ENCODE data around the gene LRMDA. TPM values are rescaled to one million over a fixed set of nuclear protein-coding genes. Genes with fewer than 3 reads are reported as not detected.

The LRMDA gene
- total and polyA plus RNA-seq, 2 donors (not counting 1 experiment from before 2014, with no cell fraction given), result 0.12 TPM; not detected in 1

- TF ChIP-seq CTCF (IDR thresholded peaks at IDR 0.05) (no peak), EZH2 (IDR thresholded peaks at IDR 0.05; ENCODE audit: borderline replicate concordance, insufficient read depth, low read depth, low read length, poor library complexity, severe bottlenecking) (no peak)
- H3K79me2 ChIP-seq (ENCODE audit: control insufficient read depth, insufficient read depth, low read length), result no peaks in the 10 kb centered on the region
- no peak overlapping the region for H3K4me2 ChIP-seq (replicated peaks; ENCODE audit: low read depth, low read length, poor library complexity, severe bottlenecking)
- H3K4me3 Mint-ChIP-seq, result no peak overlapping the region
- no peaks in the 10 kb centered on the region for H3K4me1 ChIP-seq (ENCODE audit: control insufficient read depth in 2 of 2, insufficient read depth in 2 of 2, low read length in 2 of 2)
- H3K4me1 Mint-ChIP-seq, result no peaks in the 10 kb centered on the region
- no peaks in the 10 kb centered on the region for H4K20me1 ChIP-seq (ENCODE audit: control insufficient read depth, insufficient read depth, low read length, poor library complexity, severe bottlenecking)
- WGBS (ENCODE audit: insufficient coverage), result 78% methylated on average over 1 of the region's 1 CpG
- DNase-seq (no peak), ATAC-seq (ENCODE audit: low read depth) (no peak)
- no peak overlapping the region for H3K27ac Mint-ChIP-seq
- no peaks in the 10 kb centered on the region for H3K36me3 ChIP-seq (replicated peaks in 1 of 2; ENCODE audit: control extremely low read depth in 1 of 2, control insufficient read depth in 1 of 2, extremely low read depth in 1 of 2, insufficient read depth in 2 of 2, low read length in 1 of 2)
- no peaks in the 10 kb centered on the region for H3K27me3 ChIP-seq (replicated peaks in 1 of 4; ENCODE audit: control extremely low read depth in 1 of 4, control insufficient read depth in 3 of 4, insufficient read depth in 4 of 4, low read length in 3 of 4)
- no peaks in the 10 kb centered on the region for H3K27me3 Mint-ChIP-seq
- peaks cover 9% of the 10 kb centered on the region for H3K9me3 Mint-ChIP-seq (ENCODE audit: insufficient read depth)
- no peak overlapping the region for H3K27ac ChIP-seq (ENCODE audit: low read length in 2 of 2)
- H3K9ac ChIP-seq (ENCODE audit: low read length), result no peak overlapping the region
- intact Hi-C loops (cut with micrococcal nuclease), result no loop called here
- CTCF ChIA-PET, result no interaction called here
- POLR2A ChIA-PET, result no interaction called here
- H2AFZ ChIP-seq (ENCODE audit: insufficient read depth, low read depth, low read length, poor library complexity, severe bottlenecking), result no peak overlapping the region
- H3K4me3 ChIP-seq (ENCODE audit: control extremely low read depth in 1 of 5, extremely low read depth in 1 of 5, insufficient read depth in 1 of 5, low read depth in 2 of 5, low read length in 4 of 5), result no peak overlapping the region
- H3K9me3 ChIP-seq (ENCODE audit: control extremely low read depth in 1 of 3, control insufficient read depth in 2 of 3, insufficient read depth in 1 of 3, low read length in 2 of 3), result peaks cover 4 to 8% (median 5%) of the 10 kb centered on the region in 3 donors
These were observed 138.1 kb downstream of the LRMDA start for GRCh38 chr10:75569506-75569905.

GRCh38 chr10:75572478-75572877 is 141.1 kb downstream of the LRMDA start:
- CTCF ChIA-PET, result no interaction called here

More at GRCh38 chr10:75572478-75572877, 141.1 kb downstream of the LRMDA start:
- Histone ChIP-seq H3K4me2 (replicated peaks; ENCODE audit: low read depth, low read length, poor library complexity, severe bottlenecking) (no peak overlapping the region), H3K4me3 (ENCODE audit: control extremely low read depth in 1 of 5, extremely low read depth in 1 of 5, insufficient read depth in 1 of 5, low read depth in 2 of 5, low read length in 4 of 5) (no peak overlapping the region), H3K36me3 (replicated peaks in 1 of 2; ENCODE audit: control extremely low read depth in 1 of 2, control insufficient read depth in 1 of 2, extremely low read depth in 1 of 2, insufficient read depth in 2 of 2, low read length in 1 of 2) (no peaks in the 10 kb centered on the region), H3K79me2 (ENCODE audit: control insufficient read depth, insufficient read depth, low read length) (no peaks in the 10 kb centered on the region), H4K20me1 (ENCODE audit: control insufficient read depth, insufficient read depth, low read length, poor library complexity, severe bottlenecking) (no peaks in the 10 kb centered on the region), H3K4me1 (ENCODE audit: control insufficient read depth in 2 of 2, insufficient read depth in 2 of 2, low read length in 2 of 2) (no peaks in the 10 kb centered on the region), H3K9me3 (ENCODE audit: control extremely low read depth in 1 of 3, control insufficient read depth in 2 of 3, insufficient read depth in 1 of 3, low read length in 2 of 3) (peaks cover 7 to 16% (median 8%) of the 10 kb centered on the region in 3 donors), H2AFZ (ENCODE audit: insufficient read depth, low read depth, low read length, poor library complexity, severe bottlenecking) (no peak overlapping the region), H3K9ac (ENCODE audit: low read length) (no peak overlapping the region), H3K27me3 (replicated peaks in 1 of 4; ENCODE audit: control extremely low read depth in 1 of 4, control insufficient read depth in 3 of 4, insufficient read depth in 4 of 4, low read length in 3 of 4) (no peaks in the 10 kb centered on the region), H3K27ac (ENCODE audit: low read length in 2 of 2) (no peak overlapping the region)
- intact Hi-C loops (cut with micrococcal nuclease), result no loop called here
- Mint-ChIP-seq H3K27ac (no peak overlapping the region), H3K27me3 (no peaks in the 10 kb centered on the region), H3K4me3 (no peak overlapping the region), H3K9me3 (ENCODE audit: insufficient read depth) (peaks cover 10% of the 10 kb centered on the region), H3K4me1 (no peaks in the 10 kb centered on the region)
- no peak for ATAC-seq (ENCODE audit: low read depth)
- TF ChIP-seq EZH2 (IDR thresholded peaks at IDR 0.05; ENCODE audit: borderline replicate concordance, insufficient read depth, low read depth, low read length, poor library complexity, severe bottlenecking) (no peak), CTCF (IDR thresholded peaks at IDR 0.05) (no peak)
- POLR2A ChIA-PET, result no interaction called here
- DNase-seq, result no peak
- 100% methylated on average over 1 of the region's 2 CpGs for WGBS (ENCODE audit: insufficient coverage)
